Psoas muscle (tissue), 8 donors: ENCODE results near the gene PCDHAC1. TPM values are rescaled to one million over a fixed set of nuclear protein-coding genes. Genes with fewer than 3 reads are reported as not detected.

ENCODE experiments used
- ATAC-seq, 4 donors: fragments of 200-7000 bp; cut with Tn5 transposase; one replicate each; pipeline ENCODE4 v1.9.1; 2020; ENCODE audit warnings: moderate library complexity in 3 of 4, mild to moderate bottlenecking in 2 of 4
- DNase-seq, 2 donors: peaks; one replicate each; pipeline ENCODE4 v3.0.0-alpha.2; 2020
- H3K27ac ChIP-seq: fragments of 200-600 bp; one replicate; pipeline ENCODE4 v1.8.0; 2022
- H3K27me3 ChIP-seq, 3 donors: fragments of 200-600 bp in 1 of 3; one replicate each; pipeline versions ENCODE4 v1.6.1 to v1.8.0; 2013 to 2022; ENCODE audit warnings: low read length in 2 of 3, mild to moderate bottlenecking in 2 of 3, moderate library complexity in 1 of 3; ENCODE audit not compliant: insufficient read depth in 3 of 3
- H3K36me3 ChIP-seq, 2 donors: fragments of 200-600 bp in 1 of 2; one replicate each; pipeline versions ENCODE4 v1.6.1 to v1.8.0; 2013 to 2022; ENCODE audit warnings: low read depth in 1 of 2, mild to moderate bottlenecking in 1 of 2, moderate library complexity in 1 of 2; ENCODE audit not compliant: insufficient read depth in 1 of 2
- H3K4me1 ChIP-seq: fragments of 200-600 bp; one replicate; pipeline ENCODE4 v1.8.0; 2022
- H3K4me3 ChIP-seq: fragments of 200-600 bp; one replicate; pipeline ENCODE4 v1.8.0; 2022; ENCODE audit warnings: mild to moderate bottlenecking
- H3K9me3 ChIP-seq: fragments of 200-600 bp; one replicate; pipeline ENCODE4 v1.8.0; 2022
- CTCF ChIP-seq: fragments of 200-600 bp; IDR thresholded peaks from one replicate; pipeline ENCODE4 v1.8.0; 2022; ENCODE audit warnings: antibody characterized with exemption
- WGBS, 3 donors: extraction: QIAGEN DNeasy Blood & Tissue Kit; methylation state at CpG; one replicate each; pipeline versions ENCODE4 v1.1.6 to v1.1.7; 2013; 5-methylcytosine and 5-hydroxymethylcytosine counted together
- intact Hi-C, 2 donors: fragments of 100-400 bp; cut with DNase I; formaldehyde crosslinking; loops; one replicate each; pipeline versions ENCODE4 v1.11.0 to v1.14.2; 2022
- polyA plus RNA-seq, 3 donors: library from polyadenylated mRNA; stranded (reverse); fragments of 200-250 nt; gene quantifications; one replicate each; pipeline ENCODE4 v1.2.3, GENCODE V29; 2013
- total RNA-seq, 4 donors: library from RNA; stranded (reverse); fragmentation: NEBNext Ultra II Directional in 2 of 4; extraction: Animal tissue kit (Norgen Biotek cat#: 25700) in 2 of 4; gene quantifications; one replicate each; pipeline versions ENCODE4 v1.2.1 to v1.2.4, GENCODE V29; 2021 to 2023
- donor health status: healthy with polysubstance abuse.
- donor health status: DM: no; HTN: no; CAD: no; lungs with moderate emphysema.
- donor health status: Bipolar disorder and iron deficiency.
- donor health status: healthy.
- donor health status: DM: yes; HTN: yes; CAD: no.
- donor health status: DM: no; HTN: no; CAD: no.
- donor health status: DM: no; HTN: no; CAD: no.
- donor health status: DM: yes; HTN: yes; CAD: no.

Gene PCDHAC1
- total and polyA plus RNA-seq, 7 donors, result 0.01 to 0.36 (median 0.08) TPM; not detected in 2

GRCh38 chr5:140966293-140967225 is 40.5 kb downstream of the PCDHAC1 start, which contains the start of gene PCDHAC2:
Gene PCDHAC2 (plus strand): TSS chr5:140966476. CDS start chr5:140966767, 291 bp downstream.
- no peaks in the 10 kb centered on the region for H3K4me1 ChIP-seq
- ATAC-seq (peak in 3 of 4 donors; percentile 41 to 53 (median 46)), DNase-seq (peak; percentile 30 to 56)
- no peaks in the 10 kb centered on the region for H3K36me3 ChIP-seq
- intact Hi-C loops, result no loop called here
- no peak for TF ChIP-seq CTCF
- H3K27me3 ChIP-seq, result peaks cover 0 to 47% (median 13%) of the 10 kb centered on the region in 3 donors
- H3K9me3 ChIP-seq, result no peaks in the 10 kb centered on the region
- WGBS, 3 donors, result 1% methylated on average over 62 to 80 of the region's 80 CpGs
- H3K4me3 ChIP-seq, result peak within 1 kb of the TSS; percentile 67
- H3K27ac ChIP-seq, result no peak within 1 kb of the TSS

DNA sequence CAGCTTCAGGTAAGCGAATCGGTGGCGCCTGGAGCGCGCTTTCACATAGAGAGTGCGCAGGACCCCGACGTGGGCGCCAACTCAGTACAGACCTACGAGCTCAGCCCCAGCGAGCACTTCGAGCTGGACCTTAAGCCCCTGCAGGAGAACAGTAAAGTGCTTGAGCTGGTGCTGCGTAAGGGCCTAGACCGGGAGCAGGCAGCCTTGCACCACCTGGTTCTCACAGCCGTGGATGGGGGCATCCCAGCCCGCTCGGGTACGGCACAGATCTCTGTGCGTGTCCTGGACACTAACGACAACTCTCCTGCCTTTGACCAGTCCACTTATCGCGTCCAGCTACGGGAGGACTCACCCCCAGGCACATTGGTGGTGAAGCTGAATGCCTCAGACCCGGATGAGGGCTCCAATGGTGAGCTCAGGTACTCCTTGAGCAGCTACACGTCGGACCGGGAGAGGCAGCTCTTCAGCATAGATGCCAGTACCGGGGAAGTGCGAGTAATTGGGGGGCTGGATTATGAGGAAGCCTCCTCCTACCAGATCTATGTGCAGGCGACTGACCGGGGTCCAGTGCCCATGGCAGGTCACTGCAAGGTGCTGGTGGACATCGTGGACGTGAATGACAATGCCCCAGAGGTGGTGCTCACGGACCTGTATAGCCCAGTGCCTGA is 41.3 kb downstream of the PCDHAC1 start:
- peak overlapping the region; percentile 67 for H3K4me3 ChIP-seq
- intact Hi-C loops, result no loop called here
- no peak for ATAC-seq

GRCh38 chr5:140969880-140970279 is 43.8 kb downstream of the PCDHAC1 start:
- Histone ChIP-seq H3K4me1 (no peaks in the 10 kb centered on the region), H3K27ac (no peak overlapping the region), H3K4me3 (no peak overlapping the region), H3K36me3 (no peaks in the 10 kb centered on the region), H3K27me3 (peaks cover 0 to 34% (median 13%) of the 10 kb centered on the region in 3 donors), H3K9me3 (no peaks in the 10 kb centered on the region)
- ATAC-seq, result no peak
- DNase-seq, result no peak
- intact Hi-C loops, result no loop called here
- no peak for TF ChIP-seq CTCF

More for the DNA sequence above, 41.3 kb downstream of the PCDHAC1 start:
- no peak overlapping the region for H3K27ac ChIP-seq
- TF ChIP-seq CTCF, result no peak
- H3K9me3 ChIP-seq, result no peaks in the 10 kb centered on the region
- no peaks in the 10 kb centered on the region for H3K4me1 ChIP-seq
- H3K36me3 ChIP-seq, result no peaks in the 10 kb centered on the region
- H3K27me3 ChIP-seq, result peaks cover 0 to 47% (median 13%) of the 10 kb centered on the region in 3 donors
- no peak for DNase-seq
- 35 to 37% (median 35%) methylated on average over 34 of the region's 34 CpGs for WGBS, 3 donors

DNA sequence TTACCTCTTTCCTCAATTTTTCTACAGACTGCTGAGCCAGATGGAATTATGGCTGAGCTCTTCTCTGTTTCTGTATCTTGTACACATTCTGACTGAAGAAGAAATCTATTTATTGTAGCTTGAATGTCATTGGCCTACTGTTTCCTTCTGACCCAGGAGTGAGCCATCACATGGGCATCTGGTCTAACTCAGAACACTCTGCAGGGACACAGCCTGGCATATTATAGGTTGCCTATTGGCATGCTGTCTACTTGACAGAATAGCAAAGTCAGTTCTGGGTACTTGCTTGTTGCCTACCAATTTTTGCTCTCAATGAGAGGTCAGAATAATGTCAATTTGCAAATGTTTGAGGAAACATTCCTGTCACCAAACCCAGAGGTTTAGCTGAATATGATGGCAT is 47.5 kb downstream of the PCDHAC1 start:
- no peak for ATAC-seq
- TF ChIP-seq CTCF, result no peak
- H3K4me3 ChIP-seq, result no peak overlapping the region
- no peak for DNase-seq
- H3K36me3 ChIP-seq, result no peaks in the 10 kb centered on the region
- no peaks in the 10 kb centered on the region for H3K4me1 ChIP-seq
- peaks cover 0 to 10% (median 0%) of the 10 kb centered on the region in 3 donors for H3K27me3 ChIP-seq
- H3K9me3 ChIP-seq, result no peaks in the 10 kb centered on the region
- H3K27ac ChIP-seq, result no peak overlapping the region
- intact Hi-C loops, result no loop called here
